Fibroblast of skin of left quadriceps (primary cell): Measurements from ENCODE around the gene GSTM4.
A peak's percentile ranks its signal among the peaks of the same experiment; 100 is the strongest.

ENCODE experiments used
- DNase-seq, 2 experiments: peaks; one replicate each; pipeline ENCODE4 v3.0.0-alpha.2; 2013; ENCODE audit warnings: low read depth in 2 of 2

Gene GSTM4

DNA sequence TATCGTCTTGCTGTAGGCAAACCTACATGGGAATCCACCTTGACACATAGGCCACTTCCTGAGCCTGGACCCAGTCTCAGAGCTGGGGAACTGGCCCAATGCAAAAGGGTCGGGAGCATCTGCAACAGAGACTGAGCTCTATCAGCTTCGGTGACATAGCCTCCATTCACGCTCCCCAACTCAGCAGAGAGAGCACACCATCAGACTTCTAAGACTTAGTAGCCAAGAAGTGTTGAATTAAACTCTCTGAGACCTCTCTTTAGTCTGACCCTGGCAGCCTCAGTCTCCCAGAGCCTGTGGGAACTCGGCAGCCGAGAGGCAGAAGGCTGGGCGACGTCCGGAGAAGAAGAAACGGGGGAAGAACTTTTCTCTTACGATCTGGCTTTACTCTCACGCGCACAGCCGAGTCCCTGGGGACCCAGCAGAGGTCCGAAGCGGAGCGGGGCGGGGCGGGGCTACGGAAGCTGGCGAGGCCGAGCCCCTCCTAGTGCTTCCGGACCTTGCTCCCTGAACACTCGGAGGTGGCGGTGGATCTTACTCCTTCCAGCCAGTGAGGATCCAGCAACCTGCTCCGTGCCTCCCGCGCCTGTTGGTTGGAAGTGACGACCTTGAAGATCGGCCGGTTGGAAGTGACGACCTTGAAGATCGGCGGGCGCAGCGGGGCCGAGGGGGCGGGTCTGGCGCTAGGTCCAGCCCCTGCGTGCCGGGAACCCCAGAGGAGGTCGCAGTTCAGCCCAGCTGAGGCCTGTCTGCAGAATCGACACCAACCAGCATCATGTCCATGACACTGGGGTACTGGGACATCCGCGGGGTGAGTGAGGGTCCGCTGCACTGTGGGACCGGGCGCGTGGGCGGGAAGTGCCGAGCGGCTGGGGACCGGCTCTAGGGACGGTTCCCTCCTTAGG lies at the start of gene GSTM4:
GSTM4 (plus strand) TSS at position 485 of the 905 bp plus-strand sequence; CDS start at position 776, 291 bp downstream.
- peak in 1 of 2 experiments; percentile 44 for DNase-seq

DNA sequence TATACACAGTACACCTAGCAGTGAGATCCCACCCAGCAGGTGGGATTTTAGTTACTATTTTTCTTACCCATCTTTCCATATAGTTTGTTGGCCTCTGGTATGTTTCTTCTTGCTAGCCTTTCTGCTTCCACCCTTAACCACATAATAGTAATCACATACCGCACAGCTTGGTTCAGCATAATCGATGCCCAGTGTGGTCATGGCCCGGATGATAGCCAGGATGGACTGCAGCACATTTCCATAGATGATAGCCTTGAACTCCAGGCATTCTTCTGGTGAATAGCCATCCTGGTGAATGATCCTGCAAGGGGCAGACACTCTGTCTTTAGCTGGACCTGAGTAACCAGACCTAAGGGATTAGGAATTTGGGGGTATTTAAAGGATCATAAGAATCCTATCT lies 46.0 kb upstream of the GSTM4 start:
- DNase-seq = no peak

DNA sequence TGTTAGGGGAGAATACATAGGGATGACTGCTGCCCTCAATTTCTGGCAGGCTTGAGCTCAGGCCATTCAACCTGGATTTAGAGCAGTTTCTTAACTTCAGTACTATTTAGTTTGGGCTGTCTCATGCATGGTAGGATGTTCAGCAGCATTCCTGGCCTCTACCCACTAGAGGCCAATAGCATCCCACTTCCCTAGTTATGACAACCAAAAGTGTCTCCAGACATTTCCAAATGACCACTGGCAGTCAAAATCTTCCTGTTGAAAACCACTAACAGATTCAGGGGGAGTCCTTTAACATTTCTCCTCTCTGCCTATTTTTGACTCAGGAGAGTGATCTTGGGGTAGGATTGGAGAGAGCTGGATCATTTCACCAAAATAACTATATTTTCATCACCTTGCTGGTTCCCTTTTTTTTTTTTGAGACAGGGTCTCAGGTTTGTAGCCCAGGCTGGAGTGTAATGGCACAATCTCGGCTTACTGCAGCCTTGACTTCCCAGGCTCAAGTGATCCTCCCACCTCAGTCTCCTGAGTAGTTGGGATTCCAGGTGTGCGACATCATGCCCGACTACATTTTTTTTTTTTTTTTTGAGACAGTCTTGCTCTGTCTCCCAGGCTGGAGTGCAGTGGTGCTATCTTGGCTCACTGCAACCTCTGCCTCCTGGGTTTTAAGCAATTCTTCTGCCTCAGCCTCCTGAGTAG lies 45.1 kb upstream of the GSTM4 start:
- DNase-seq = no peak

DNA sequence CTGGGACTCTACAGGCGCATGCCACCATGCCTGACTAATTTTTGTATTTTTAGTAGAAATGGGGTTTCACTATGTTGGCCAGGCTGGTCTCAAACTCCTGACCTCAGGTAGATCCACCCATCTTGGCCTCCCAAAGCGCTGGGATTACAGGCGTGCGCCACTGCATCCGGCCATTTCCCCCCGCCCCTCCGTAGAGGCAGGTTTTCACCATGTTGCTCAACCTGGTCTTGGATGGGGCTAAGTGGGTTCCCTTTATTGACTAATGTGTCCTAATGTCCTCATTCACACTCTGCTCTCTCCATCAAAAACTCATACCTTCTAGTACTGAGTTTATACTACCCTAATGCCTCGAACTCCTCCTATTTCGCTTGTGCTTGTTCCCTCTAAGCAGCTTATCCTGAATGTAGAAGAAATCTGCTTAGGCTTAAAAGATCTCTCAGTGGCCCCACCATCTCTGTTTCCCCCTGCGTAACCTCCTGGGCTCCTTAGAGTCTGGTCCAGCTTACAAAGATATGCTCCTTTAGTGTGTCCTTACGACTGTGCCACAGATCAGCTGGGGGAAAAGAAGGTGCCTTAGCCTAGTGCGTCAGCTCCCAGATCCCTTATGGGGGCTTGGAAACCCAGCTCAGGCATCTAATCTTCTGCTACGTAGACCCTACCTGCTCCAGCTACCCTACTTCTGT lies 44.5 kb upstream of the GSTM4 start:
- no peak for DNase-seq

DNA sequence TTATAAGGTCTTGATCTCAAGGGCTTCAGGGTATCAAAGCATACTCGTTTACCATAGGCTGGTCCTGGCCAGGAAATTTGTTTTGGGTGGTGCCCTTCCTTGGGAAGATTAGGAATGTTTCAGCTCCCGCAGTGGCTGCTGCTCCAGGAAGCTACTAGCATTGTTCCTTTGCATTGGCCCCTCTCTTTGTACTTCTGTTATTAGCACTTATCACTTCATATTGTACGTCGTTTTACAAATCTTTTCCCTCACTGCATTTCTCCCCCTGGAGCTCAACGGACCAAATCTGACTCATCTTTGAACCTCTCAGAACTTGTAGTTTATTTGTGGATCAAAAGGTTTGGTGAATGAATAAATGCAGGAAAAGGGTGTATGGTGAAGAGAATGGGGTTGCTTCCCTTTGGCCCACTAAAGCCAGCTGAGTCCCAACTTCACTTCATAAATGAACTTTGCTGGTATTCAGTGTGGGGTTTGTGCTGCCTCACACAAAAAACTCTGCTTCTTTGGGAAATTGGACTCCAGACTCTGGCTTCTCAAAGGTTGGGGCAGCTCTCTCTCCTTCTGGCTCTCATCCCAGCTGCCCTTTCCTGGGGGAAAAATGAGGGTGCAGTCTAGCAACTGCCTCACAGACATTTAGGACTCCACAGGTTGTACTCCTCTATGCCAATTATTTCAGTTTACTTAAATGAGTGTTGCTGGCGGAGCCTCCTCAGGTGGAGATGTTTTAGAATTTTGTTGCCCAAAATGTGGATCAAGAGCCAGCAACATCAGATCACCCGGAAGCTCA lies 42.3 kb upstream of the GSTM4 start:
- DNase-seq = no peak

DNA sequence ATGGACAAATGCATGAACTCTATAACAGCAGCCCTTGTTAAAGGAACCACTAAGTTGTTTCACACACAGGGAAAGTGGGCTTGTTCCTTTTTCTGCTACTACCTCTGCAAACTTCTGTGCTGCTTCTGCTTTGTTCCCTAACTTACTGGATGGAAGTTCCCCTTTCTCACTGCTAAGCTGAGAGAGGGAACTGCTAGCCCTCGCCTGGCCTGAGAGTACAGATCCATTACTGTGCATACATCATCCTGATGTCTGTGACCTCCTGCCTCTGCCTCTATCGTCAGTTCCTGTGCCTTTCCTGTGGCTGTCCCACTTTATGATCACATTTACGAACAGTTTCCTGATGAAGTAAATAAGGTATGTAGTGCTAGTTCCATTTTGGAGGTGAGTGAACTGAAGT lies 40.0 kb upstream of the GSTM4 start:
- no peak for DNase-seq

DNA sequence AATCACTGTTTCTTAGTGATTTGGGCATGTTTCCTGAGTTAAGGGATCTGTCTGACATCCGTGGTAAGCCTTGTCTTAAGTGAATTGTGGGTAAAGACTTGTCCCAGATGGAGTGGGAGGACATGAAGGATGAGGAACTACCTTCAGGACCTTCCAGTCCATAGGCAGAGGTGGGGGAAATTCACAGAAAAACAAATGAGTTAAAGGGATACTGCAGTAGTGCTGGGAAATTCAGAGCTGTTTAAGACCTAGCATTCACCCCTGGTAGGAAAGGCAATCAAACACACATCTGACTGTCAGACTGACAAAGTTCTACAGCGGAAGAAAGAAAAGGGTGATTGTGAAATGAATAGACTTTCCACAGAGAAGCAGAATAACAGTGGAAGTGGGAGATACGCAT lies 39.5 kb upstream of the GSTM4 start:
- no peak for DNase-seq

DNA sequence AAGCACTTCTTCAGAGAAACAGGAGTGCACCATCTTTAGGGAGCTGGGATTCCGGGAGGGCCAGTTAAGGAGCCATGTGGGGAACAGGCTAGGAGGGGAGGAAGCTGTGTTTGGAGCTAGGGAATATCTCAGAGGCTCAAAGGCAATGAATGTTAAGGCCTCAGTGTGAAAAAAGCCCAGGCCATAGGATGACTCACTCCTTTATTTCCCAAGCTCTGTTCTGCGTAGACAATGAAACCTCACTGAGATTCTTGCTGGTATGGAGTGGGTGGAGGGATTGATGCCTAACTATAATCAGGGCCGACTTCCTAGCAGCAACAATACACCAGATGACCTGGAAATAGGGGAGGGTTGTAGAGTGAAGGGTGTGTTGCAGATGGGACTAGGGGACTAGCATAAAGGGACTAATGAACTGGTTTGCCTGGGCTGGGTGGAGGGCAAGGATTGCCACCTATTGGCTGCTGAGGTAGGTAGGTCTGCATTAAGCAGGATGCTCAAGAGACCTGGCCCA lies 38.6 kb upstream of the GSTM4 start:
- peak; percentile 81 for DNase-seq

DNA sequence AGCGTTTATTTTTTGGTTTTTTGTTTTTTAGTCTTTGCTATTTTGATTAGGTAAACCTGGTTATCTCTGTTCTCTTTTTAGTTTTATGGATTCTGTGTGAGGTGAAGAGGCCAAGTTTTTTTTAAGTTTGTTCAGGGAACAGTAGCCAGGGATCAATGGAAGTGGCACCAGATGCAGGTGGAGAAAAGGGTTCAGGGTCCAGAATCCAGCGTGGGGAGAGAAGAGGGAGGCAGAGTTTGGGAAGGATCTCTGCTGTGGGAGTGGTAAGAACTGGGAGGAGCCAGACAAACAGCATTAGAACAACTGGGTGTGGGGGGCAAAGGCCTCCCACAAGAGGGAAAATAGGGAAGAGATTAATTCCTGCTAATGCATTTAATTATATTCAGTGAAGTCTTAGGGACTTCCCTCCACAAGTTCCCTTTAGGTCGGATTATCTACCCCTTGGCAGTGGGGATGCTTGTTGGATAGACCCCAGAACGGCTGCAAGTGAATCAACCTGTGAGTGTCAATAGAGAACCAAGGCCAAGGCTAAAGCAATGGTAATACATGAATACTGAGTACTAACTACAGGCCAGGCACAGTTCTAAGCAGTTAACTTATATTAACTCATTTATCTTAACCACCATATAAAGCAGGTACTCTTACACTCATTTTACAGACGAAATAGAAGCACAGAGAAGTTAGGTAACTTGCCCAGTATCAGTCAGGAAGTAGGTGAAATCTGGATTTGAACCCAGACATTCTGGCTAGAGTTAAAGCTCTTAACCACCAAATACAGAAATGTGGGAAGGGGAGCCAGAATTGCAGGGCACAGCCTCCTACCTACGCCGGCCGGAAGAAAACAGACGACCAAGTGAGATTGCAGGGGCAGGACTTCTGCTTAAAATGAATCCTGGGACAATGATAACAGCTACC lies 37.0 kb upstream of the GSTM4 start:
- DNase-seq = no peak

DNA sequence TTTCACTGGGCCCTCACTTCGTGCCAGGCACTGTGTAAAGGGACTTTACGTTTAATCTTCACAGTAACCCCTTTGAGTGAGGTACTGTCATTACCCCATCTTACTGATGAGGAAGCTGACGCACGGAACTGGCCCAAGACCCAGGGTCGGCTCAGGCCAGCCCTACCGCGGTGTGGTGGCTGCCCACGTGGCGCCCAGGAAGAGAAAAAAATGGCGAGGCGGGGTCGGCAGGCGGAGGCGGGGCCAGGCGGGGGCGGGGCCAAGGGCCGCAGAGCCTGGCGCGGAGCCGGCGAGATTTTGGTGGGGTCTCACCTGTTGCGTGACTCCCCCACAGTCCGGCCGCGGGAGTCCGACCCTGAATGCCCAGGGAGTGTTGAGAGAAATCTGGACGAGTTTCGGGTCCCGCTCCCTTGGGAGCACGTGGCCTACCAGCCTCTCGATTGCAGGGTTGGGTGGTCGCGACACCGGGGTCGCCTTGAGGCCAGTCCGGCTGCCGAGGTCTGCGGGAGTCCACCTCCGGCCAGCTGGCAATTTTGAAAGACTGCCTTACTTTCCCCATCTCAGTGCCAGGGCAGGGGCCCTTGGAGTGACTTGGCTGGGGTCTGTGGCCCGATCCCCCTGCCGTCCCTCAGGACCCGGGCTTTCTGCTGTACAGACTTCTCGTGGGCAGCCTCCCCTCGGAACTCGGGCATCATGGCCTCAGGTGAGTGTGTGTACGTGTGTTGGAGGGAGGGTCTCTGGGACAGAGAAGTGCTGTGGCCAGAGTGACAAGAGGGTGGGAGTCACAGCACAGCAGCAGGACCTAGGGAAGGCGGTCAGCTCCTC lies 36.1 kb upstream of the GSTM4 start, which contains the start of the genes AMPD2 and GNAT2:
AMPD2 (plus strand) TSS at position 262 of the 825 bp plus-strand sequence. CDS start 1,339 bp downstream, outside the sequence.
GNAT2 (minus strand) TSS at position 41 of the 825 bp plus-strand sequence. CDS start 6,746 bp downstream, outside the sequence.
- peak; percentile 63 to 66 for DNase-seq

DNA sequence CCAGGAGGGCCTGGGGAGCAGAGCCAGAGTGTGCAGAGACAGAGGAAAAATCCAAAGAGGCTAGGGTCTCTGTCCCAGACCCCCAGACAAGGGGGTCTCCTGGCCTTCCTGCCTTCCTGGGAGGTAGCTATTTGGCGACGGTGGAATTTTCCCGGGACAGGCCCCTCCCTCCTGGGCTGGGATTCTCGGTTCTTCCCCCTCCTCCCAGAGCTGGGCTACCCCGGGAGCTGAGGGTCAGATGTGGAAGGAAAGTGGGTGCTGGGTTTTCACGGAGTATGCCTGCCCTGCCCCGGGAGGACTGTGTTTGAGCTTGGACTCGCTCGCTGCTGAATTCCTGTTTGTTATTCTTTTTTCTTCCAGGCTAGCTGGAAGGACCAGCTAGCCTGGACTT lies 35.5 kb upstream of the GSTM4 start:
- peak in 1 of 2 experiments; percentile 54 for DNase-seq

DNA sequence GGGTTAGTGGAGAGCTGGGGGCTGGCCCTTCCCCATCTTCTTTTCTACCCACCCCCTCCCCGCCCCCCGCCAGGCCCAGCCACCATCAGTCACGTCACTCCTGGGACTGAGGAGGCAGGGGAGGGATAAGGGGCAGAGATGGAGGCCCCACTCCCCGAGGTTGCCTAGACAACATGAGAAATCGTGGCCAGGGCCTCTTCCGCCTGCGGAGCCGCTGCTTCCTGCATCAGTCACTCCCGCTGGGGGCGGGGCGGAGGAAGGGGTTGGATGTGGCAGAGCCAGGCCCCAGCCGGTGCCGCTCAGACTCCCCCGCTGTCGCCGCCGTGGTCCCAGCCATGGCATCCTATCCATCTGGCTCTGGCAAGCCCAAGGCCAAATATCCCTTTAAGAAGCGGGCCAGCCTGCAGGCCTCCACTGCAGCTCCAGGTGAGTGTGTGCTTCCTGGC lies 35.0 kb upstream of the GSTM4 start:
- peak; percentile 89 to 90 for DNase-seq

DNA sequence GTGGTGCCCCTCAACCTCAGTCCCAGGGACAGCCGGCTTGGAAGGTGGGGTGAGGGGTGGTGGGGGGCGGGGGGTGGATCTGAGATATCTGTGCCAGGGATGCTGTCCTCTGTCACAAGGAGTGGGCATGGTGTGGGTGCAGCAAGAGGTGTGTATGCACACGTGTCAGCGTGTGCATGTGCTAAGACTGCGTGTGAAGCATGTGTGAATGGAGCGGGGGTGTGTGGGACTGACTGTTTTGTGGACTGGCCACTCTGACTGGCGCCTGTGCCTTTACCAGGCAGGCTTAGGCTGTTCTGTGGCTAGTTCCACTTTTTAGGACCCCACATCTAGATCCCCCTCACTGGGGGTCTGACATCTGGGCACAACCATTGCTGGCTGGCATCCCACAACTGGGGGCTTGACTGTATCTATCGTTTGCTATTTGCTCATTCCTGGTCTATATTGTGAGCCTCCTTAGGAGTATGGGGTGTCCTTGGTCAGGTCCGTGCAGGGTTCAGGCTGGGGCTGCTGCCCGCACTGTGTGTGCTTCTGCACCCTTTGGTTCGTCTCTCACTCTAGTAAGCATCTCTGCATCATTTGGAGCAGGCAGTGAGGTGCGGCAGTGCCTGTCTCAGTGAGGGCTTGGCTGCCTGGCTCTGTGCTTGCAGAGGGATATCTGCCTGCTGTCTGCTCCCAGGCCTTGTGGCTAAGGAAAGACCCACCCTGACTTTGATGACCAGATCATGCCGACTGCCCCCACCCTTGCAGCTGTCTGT lies 34.3 kb upstream of the GSTM4 start:
- DNase-seq = no peak

DNA sequence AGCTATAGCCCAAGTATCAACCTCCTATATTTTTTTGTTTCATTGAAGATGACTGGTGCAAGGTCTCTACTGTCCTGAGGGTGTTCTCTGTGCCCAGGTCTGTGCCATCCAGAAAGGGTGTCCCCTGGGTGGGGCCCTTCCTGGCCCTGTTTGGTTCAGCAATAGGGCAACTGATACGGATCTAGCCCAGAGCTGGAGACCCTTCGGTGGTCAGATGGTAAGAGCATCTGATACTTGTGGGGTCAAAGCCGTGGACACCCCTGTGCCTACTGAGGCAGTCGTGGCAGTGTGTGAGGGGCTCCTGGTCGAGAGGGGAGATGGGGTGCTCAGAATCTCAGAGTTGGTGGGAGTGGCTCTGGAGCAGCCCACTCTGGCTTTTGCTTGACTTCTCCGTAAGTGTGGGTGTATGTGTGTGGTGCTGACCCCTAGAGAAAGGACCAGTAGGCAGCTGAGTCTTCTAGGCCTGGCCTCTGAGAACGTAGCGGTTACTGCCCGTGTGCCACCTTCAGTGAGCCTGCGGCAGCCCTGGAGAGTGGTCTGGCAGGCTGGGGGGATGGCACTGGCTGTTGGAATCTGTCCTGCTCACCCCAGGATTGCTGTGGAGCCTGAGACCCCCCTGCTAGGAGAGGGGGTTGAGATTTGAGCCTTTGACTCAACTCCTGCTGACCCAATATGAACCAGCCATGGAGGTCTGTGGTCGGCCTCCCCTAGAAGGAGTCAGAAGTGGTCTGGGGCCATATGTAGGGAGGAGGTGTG lies 33.6 kb upstream of the GSTM4 start:
- DNase-seq = no peak

DNA sequence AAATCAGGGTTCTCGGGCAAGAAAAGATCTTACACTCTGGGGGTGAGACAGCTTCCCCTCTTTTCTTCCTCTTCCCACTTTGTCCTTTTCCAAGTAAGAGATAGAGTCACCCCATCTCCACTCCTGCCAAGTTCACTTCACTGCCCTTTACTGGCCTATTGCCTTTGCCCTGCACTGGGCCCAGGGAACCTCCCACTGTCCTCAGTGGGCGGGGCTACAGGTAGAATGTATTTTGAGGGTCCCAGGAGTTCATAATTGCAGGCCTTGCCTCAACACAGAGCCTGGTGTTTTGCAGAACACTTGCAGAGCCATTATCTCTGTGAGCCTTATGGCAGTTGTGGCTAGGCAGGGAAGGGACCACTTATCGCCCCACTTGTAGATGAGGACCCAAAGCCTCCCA lies 33.0 kb upstream of the GSTM4 start:
- DNase-seq = no peak

DNA sequence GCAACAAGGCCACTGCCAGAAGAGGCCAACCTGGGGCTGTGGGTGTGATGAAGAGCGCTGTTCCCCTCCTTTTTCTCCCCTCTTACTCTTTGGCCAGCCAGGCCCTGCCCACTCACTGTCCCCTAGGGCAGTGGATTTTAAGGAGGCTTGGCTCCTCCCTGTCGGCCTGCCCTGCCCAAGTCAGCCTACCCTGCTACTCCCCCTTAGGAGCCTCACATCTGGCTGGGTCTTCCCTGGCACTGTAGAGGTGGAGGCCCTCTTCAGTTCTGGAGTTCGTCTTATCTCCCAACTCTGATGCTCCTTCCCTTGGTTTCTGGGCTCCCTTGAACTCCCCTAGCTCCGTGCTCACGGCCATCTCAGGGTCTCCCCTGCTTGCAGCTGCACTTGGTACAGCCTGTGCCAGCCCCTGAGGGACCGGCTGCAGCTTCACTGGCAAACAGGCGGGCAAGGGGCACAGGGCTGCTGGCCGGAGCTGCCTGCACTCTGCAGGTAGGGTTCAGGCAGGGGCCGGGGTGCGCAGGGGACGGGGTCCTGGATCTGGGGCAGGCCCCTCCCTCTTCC lies 32.2 kb upstream of the GSTM4 start:
- no peak for DNase-seq
